ENCODE measurements around the gene RPRD1B. TPM values are rescaled to one million over a fixed set of nuclear protein-coding genes. Genes with fewer than 3 reads are reported as not detected.

RPRD1B gene
- total and polyA plus RNA-seq, 2 of the 13 experiments (the other 11 are each of a cell fraction or from before 2014, with no cell fraction given): 31.1 to 41.5 TPM

DNA sequence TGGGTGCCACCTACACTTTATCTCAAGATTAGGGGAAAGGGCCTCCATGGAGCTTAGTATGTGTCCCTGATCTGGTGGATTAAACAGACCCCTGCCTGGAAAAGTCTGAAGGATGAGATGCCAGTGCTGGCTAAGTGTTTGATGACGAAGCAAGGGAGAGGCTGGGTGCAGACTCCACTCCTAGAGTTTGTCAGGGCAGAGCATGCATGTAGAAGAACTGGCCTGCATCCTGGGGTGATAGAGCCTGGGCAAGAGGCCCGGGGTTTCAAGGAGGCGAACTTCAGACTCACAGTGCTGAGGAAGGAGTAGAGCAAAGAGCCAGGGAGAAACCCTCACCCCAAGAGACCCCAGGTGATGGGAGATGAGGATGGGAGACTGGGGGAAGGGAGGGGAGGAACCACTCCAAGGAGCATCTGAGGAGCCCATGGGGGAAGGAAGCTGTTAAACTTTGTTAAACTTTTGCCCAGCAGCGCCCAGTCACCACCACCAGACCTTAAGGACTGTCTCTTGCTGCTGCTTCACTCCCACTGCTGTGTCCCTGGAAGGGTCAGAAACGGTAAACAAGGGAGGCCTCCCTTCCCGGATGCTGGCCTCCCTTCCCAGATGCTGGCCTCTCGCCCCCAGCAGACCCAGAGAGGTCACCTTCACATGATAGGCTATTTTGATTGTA, 61.6 kb downstream of the RPRD1B start (continued):
- TF ChIP-seq FIP1L1 (IDR thresholded peaks at IDR 0.05; ENCODE audit: borderline replicate concordance, insufficient read depth, low read depth, low read length): no peak
- TF ChIP-seq RFX3 (CRISPR knock-in tag; IDR thresholded peaks at IDR 0.05): no peak
- TF ChIP-seq, protein P1, sequence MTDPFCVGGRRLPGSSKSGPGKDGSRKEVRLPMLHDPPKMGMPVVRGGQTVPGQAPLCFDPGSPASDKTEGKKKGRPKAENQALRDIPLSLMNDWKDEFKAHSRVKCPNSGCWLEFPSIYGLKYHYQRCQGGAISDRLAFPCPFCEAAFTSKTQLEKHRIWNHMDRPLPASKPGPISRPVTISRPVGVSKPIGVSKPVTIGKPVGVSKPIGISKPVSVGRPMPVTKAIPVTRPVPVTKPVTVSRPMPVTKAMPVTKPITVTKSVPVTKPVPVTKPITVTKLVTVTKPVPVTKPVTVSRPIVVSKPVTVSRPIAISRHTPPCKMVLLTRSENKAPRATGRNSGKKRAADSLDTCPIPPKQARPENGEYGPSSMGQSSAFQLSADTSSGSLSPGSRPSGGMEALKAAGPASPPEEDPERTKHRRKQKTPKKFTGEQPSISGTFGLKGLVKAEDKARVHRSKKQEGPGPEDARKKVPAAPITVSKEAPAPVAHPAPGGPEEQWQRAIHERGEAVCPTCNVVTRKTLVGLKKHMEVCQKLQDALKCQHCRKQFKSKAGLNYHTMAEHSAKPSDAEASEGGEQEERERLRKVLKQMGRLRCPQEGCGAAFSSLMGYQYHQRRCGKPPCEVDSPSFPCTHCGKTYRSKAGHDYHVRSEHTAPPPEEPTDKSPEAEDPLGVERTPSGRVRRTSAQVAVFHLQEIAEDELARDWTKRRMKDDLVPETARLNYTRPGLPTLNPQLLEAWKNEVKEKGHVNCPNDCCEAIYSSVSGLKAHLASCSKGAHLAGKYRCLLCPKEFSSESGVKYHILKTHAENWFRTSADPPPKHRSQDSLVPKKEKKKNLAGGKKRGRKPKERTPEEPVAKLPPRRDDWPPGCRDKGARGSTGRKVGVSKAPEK (CRISPR knock-in tag; IDR thresholded peaks at IDR 0.05; ENCODE audit: borderline replicate concordance): no peak
- no peak for TF ChIP-seq ZNF567 (CRISPR knock-in tag; IDR thresholded peaks at IDR 0.05; ENCODE audit: borderline replicate concordance)
- TF ChIP-seq, protein P2, sequence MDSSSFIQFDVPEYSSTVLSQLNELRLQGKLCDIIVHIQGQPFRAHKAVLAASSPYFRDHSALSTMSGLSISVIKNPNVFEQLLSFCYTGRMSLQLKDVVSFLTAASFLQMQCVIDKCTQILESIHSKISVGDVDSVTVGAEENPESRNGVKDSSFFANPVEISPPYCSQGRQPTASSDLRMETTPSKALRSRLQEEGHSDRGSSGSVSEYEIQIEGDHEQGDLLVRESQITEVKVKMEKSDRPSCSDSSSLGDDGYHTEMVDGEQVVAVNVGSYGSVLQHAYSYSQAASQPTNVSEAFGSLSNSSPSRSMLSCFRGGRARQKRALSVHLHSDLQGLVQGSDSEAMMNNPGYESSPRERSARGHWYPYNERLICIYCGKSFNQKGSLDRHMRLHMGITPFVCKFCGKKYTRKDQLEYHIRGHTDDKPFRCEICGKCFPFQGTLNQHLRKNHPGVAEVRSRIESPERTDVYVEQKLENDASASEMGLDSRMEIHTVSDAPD (CRISPR knock-in tag; IDR thresholded peaks at IDR 0.05): no peak
- TF ChIP-seq ZNF382 (CRISPR knock-in tag; IDR thresholded peaks at IDR 0.05; ENCODE audit: borderline replicate concordance): 0 out of 2 replicates have a peak, but pooled peaks have one; percentile 69
- TF ChIP-seq CC2D1A (CRISPR knock-in tag; IDR thresholded peaks at IDR 0.05): no peak
- no peak for TF ChIP-seq ZNF780A (CRISPR knock-in tag; IDR thresholded peaks at IDR 0.05)
- TF ChIP-seq HOXA9 (CRISPR knock-in tag; IDR thresholded peaks at IDR 0.05; ENCODE audit: borderline replicate concordance): no peak
- no peak for TF ChIP-seq ZNF337 (CRISPR knock-in tag; IDR thresholded peaks at IDR 0.05; ENCODE audit: borderline replicate concordance, low read depth)
- no peak for TF ChIP-seq ATAD3A (CRISPR knock-in tag; IDR thresholded peaks at IDR 0.05)
- no peak for TF ChIP-seq ZNF644 (CRISPR knock-in tag; IDR thresholded peaks at IDR 0.05; ENCODE audit: low read depth)
- no peak for TF ChIP-seq ADNP (CRISPR knock-in tag; IDR thresholded peaks at IDR 0.05)
- no peak for TF ChIP-seq ZBTB7A (CRISPR knock-in tag; IDR thresholded peaks at IDR 0.05)
- 0 out of 2 replicates have a peak, but pooled peaks have one; percentile 67 for TF ChIP-seq SNAPC2 (CRISPR knock-in tag; IDR thresholded peaks at IDR 0.05)
- peak; percentile 71; the same call in 1 of the 2 replicates for TF ChIP-seq NCOA2 (CRISPR knock-in tag; IDR thresholded peaks at IDR 0.05)
- TF ChIP-seq ZNF891 (CRISPR knock-in tag; IDR thresholded peaks at IDR 0.05): no peak
- TF ChIP-seq, protein P3, sequence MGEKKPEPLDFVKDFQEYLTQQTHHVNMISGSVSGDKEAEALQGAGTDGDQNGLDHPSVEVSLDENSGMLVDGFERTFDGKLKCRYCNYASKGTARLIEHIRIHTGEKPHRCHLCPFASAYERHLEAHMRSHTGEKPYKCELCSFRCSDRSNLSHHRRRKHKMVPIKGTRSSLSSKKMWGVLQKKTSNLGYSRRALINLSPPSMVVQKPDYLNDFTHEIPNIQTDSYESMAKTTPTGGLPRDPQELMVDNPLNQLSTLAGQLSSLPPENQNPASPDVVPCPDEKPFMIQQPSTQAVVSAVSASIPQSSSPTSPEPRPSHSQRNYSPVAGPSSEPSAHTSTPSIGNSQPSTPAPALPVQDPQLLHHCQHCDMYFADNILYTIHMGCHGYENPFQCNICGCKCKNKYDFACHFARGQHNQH (CRISPR knock-in tag; IDR thresholded peaks at IDR 0.05): no peak
- TF ChIP-seq, protein P4, sequence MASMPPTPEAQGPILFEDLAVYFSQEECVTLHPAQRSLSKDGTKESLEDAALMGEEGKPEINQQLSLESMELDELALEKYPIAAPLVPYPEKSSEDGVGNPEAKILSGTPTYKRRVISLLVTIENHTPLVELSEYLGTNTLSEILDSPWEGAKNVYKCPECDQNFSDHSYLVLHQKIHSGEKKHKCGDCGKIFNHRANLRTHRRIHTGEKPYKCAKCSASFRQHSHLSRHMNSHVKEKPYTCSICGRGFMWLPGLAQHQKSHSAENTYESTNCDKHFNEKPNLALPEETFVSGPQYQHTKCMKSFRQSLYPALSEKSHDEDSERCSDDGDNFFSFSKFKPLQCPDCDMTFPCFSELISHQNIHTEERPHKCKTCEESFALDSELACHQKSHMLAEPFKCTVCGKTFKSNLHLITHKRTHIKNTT (CRISPR knock-in tag; IDR thresholded peaks at IDR 0.05): no peak
- TF ChIP-seq KLF16 (CRISPR knock-in tag; IDR thresholded peaks at IDR 0.05): peak in 1 of 2 experiments; percentile 40; a peak in 1 of 4 replicates
- TF ChIP-seq HMG20A (CRISPR knock-in tag; IDR thresholded peaks at IDR 0.05; ENCODE audit: borderline replicate concordance): peak; percentile 65; the same call in 1 of the 2 replicates
- TF ChIP-seq ZNF652 (CRISPR knock-in tag; IDR thresholded peaks at IDR 0.05; ENCODE audit: borderline replicate concordance, low read depth): no peak
- no peak for TF ChIP-seq PPARG (CRISPR knock-in tag; conservative IDR thresholded peaks at IDR 0.05)
- no peak for TF ChIP-seq CREB1 (IDR thresholded peaks at IDR 0.05)
- TF ChIP-seq CREB1 (CRISPR knock-in tag; IDR thresholded peaks at IDR 0.05): no peak
- peak; percentile 81; the same call in 1 of the 2 replicates for TF ChIP-seq FOXK1 (CRISPR knock-in tag; IDR thresholded peaks at IDR 0.05; ENCODE audit: borderline replicate concordance, low read depth)
